AG09319 (cell line): ENCODE data around the gene SH3BP2.

ENCODE experiments used
- DNase-seq: peaks from one replicate; pipeline ENCODE4 v3.0.0-alpha.2; 2010; ENCODE audit warnings: low read depth; ENCODE audit errors: extremely low read depth
- TF ChIP-seq, protein P1 (sequence below): IDR thresholded peaks from 2 replicates; pipeline ENCODE4 v1.5.1; 2011; ENCODE audit warnings: low read depth, mild to moderate bottlenecking, inconsistent platforms, low read length, moderate library complexity

The SH3BP2 gene

DNA sequence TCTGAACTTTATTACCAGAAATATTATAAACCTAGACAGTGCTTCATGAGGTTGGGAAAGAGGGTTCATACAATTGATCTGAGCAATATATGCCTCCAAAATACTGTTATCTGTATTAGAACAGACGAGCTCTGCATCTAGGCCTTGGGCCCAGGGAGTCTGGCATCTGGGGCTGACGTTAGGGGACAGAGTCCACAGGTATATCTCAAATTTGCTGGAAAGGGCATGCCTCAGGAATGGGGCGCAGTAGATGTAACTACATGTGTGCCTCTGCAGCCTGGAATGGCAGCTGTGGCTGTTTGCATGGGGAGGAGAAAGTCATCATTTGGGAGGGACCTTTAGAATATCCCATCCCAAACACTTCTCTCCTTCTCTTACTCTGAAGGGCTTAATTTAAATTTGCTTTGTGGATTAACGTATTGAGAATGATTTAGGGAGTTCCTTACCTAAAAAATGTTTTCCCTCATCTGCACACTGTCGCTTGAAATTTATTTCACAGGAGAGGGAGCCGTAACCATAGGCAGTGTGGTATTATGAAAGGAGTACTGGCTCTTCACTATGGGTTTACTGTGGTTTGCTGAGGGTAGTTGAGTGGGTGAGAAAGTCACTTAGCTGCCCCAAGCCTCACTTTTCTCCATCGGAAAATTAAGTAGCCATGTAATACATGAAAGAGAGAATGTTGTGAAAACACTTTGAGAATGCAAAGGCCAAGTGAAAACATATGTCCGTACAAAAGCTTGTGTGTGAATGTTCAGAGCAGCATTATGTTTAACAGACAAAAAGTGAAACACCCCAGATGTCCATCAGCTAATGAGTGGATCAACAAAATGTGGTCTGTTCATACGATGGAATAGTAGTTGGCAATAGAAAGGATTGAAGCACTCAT is 56.6 kb downstream of the SH3BP2 start:
- TF ChIP-seq, protein P1, sequence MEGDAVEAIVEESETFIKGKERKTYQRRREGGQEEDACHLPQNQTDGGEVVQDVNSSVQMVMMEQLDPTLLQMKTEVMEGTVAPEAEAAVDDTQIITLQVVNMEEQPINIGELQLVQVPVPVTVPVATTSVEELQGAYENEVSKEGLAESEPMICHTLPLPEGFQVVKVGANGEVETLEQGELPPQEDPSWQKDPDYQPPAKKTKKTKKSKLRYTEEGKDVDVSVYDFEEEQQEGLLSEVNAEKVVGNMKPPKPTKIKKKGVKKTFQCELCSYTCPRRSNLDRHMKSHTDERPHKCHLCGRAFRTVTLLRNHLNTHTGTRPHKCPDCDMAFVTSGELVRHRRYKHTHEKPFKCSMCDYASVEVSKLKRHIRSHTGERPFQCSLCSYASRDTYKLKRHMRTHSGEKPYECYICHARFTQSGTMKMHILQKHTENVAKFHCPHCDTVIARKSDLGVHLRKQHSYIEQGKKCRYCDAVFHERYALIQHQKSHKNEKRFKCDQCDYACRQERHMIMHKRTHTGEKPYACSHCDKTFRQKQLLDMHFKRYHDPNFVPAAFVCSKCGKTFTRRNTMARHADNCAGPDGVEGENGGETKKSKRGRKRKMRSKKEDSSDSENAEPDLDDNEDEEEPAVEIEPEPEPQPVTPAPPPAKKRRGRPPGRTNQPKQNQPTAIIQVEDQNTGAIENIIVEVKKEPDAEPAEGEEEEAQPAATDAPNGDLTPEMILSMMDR, result no peak
- no peak for DNase-seq

- TF ChIP-seq, protein P1, result no peak
- DNase-seq, result no peak
Observed at GRCh38 chr4:2850966-2851798, 58.3 kb downstream of the SH3BP2 start.

GRCh38 chr4:2852481-2852921 is 59.6 kb downstream of the SH3BP2 start:
- TF ChIP-seq, protein P1, result no peak
- DNase-seq, result no peak

GRCh38 chr4:2855584-2855983 is 62.7 kb downstream of the SH3BP2 start:
- TF ChIP-seq, protein P1, result no peak
- DNase-seq, result no peak

DNA sequence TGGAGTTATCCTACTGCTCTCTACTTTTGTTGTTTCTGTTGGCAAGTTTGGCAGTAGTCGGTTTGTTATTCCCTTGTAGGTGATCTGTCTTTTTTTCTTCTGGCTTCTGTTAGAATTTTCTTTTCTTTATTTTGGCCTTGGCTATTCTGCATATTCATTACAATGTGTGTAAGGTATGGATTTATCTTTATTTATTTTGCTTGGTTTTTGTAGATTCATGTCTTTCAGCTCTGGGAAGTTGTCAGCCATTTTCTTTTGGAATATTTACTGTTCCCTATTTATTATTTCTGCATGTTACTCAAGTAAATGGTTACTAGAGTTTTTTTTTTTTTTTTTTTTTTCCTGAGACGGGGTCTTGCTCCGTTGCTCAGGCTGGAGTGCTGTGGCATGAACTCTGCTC is 63.4 kb downstream of the SH3BP2 start:
- no peak for DNase-seq
- TF ChIP-seq, protein P1, result no peak

- DNase-seq, result no peak
- TF ChIP-seq, protein P1, result no peak
Observed at GRCh38 chr4:2857349-2857927, 64.6 kb downstream of the SH3BP2 start.
